MM.1S (cell line): ENCODE data around the gene ENO4.

ENCODE experiments used
- EZH2 ChIP-seq: fragments of 300-600 bp; sonication (generic); optimal IDR thresholded peaks from 2 replicates; pipeline ENCODE3; 2017; ENCODE audit warnings: low read depth, mild to moderate bottlenecking, antibody characterized with exemption, low read length, mixed read lengths
- TF ChIP-seq, protein P1 (sequence below): fragments of 300-600 bp; sonication (generic); IDR thresholded peaks from 2 replicates; pipeline ENCODE4 v1.5.1; 2016; ENCODE audit warnings: antibody characterized with exemption, low read length, mixed read lengths

DNA sequence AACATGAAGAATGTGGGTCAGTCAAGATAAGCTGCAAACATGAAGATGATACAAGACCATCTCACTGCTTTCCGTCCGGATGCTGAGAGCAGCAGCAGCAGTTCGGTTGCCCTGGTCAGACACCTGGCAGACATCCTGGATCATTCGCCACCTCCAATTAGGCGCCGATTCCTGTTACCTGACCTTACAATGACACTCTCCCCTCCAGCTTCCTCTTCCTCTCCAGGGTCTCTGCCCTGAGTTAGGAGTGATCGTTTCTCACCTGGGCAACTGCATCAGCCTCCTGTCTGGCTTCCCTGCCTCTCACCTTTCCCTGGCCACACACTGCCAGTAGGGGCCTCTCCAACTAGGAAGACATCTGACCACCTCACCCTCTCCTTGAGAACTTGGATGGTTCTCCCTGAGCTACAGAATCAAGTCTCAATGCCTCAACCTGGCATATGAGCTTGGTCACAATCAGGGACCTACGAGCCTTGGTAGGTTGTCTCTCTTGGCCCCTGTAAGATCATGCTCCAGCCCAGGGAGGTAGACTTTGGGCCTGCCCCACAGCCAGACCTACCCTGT lies 31.4 kb upstream of the ENO4 start:
- TF ChIP-seq, protein P1, sequence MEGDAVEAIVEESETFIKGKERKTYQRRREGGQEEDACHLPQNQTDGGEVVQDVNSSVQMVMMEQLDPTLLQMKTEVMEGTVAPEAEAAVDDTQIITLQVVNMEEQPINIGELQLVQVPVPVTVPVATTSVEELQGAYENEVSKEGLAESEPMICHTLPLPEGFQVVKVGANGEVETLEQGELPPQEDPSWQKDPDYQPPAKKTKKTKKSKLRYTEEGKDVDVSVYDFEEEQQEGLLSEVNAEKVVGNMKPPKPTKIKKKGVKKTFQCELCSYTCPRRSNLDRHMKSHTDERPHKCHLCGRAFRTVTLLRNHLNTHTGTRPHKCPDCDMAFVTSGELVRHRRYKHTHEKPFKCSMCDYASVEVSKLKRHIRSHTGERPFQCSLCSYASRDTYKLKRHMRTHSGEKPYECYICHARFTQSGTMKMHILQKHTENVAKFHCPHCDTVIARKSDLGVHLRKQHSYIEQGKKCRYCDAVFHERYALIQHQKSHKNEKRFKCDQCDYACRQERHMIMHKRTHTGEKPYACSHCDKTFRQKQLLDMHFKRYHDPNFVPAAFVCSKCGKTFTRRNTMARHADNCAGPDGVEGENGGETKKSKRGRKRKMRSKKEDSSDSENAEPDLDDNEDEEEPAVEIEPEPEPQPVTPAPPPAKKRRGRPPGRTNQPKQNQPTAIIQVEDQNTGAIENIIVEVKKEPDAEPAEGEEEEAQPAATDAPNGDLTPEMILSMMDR = no peak
- no peak for TF ChIP-seq EZH2
